ENCODE data around the gene MYO5A.

Gene MYO5A

DNA sequence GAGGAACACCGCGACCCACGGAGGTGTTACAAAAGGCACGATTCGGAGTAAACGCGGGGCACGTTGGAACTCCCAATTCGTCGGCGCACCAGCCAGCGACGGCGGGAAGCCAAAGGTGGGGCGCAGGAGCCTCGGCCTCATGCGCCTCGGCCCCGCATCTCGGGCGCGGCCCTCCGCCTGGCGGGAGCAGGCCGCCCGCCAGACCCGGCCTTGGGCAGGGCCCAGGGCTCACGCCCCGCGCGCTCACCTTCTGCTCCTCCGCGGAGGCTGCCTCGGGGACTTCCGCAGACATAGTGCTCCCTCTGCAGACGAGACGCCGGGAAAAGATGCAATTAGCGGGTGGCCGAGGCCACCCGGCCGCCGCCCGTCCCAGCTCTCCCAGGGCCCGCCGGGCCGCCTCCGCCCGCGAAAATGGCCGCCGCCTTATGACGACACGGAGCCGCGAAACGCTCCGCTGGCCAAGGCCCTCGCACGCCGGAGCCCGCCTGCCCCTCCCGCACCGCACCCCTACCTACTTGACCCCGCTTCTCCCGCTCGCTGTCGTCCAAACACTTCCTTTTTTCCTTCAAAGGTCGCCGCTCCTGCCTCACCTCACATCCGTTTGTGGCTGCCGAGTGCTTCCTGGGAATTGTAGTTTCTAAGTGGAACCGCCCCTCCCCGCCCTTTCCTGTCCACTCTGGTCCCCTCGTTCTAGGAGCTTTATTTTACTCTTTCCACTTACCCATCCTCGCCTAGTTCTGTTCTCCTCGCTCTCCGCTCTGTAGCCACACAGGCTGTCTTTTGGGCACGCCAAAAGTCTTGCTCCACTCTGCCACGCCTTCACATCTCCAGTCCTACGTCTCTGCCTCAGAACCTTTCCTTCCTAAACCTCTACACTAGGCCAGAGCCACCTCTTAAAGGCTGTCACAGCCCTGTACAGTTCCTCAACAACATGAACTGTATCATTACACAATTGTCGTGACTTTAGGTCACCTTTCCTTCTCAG is 40.2 kb upstream of the MYO5A start, which contains the start of gene ARPP19 (continued):
- TF ChIP-seq ZEB2 (tag by site-specific recombination; IDR thresholded peaks at IDR 0.05) (peak; percentile 94), ZNF138 (tag by site-specific recombination; IDR thresholded peaks at IDR 0.05; ENCODE audit: borderline replicate concordance) (no peak), SCRT2 (tag by site-specific recombination; IDR thresholded peaks at IDR 0.05) (no peak), ZNF560 (tag by site-specific recombination; IDR thresholded peaks at IDR 0.05; ENCODE audit: borderline replicate concordance) (no peak), KLF16 (tag by site-specific recombination; IDR thresholded peaks at IDR 0.05) (peak; percentile 39; the same call in 1 of the 2 replicates), ZNF146 (tag by site-specific recombination; IDR thresholded peaks at IDR 0.05) (peak; percentile 14; the same call in 1 of the 2 replicates), ZNF169 (tag by site-specific recombination; IDR thresholded peaks at IDR 0.05) (no peak), ZNF366 (tag by site-specific recombination; conservative IDR thresholded peaks at IDR 0.05) (peak; percentile 92), HOXA7 (CRISPR knock-in tag; IDR thresholded peaks at IDR 0.05; ENCODE audit: borderline replicate concordance) (no peak), KLF7 (tag by site-specific recombination; IDR thresholded peaks at IDR 0.05; ENCODE audit: borderline replicate concordance) (peak; percentile 88), IKZF3 (tag by site-specific recombination; IDR thresholded peaks at IDR 0.05) (peak; percentile 72), ZNF548 (tag by site-specific recombination; IDR thresholded peaks at IDR 0.05) (no peak), ZNF416 (tag by site-specific recombination; IDR thresholded peaks at IDR 0.05) (no peak), ZNF157 (tag by site-specific recombination; IDR thresholded peaks at IDR 0.05) (no peak), PRDM4 (tag by site-specific recombination; IDR thresholded peaks at IDR 0.05) (peak; percentile 57; the same call in 1 of the 2 replicates), ZNF324 (tag by site-specific recombination; IDR thresholded peaks at IDR 0.05) (peak; percentile 58; the same call in 1 of the 2 replicates), ZNF354C (tag by site-specific recombination; IDR thresholded peaks at IDR 0.05; ENCODE audit: borderline replicate concordance, low read depth) (no peak), MYNN (tag by site-specific recombination; IDR thresholded peaks at IDR 0.05; ENCODE audit: borderline replicate concordance) (no peak), PATZ1 (tag by site-specific recombination; IDR thresholded peaks at IDR 0.05) (peak; percentile 97), ZNF202 (tag by site-specific recombination; IDR thresholded peaks at IDR 0.05; ENCODE audit: borderline replicate concordance) (no peak), FEZF1 (tag by site-specific recombination; IDR thresholded peaks at IDR 0.05) (peak; percentile 31; the same call in 1 of the 2 replicates), MZF1 (tag by site-specific recombination; IDR thresholded peaks at IDR 0.05; ENCODE audit: borderline replicate concordance) (no peak), ZXDB (tag by site-specific recombination; IDR thresholded peaks at IDR 0.05) (peak; percentile 89), ZBTB20 (tag by site-specific recombination; IDR thresholded peaks at IDR 0.05) (peak; percentile 84), GLIS2 (tag by site-specific recombination; IDR thresholded peaks at IDR 0.05) (peak; percentile 78), PBX3 (CRISPR knock-in tag; IDR thresholded peaks at IDR 0.05) (no peak)
- TF ChIP-seq, protein P1, sequence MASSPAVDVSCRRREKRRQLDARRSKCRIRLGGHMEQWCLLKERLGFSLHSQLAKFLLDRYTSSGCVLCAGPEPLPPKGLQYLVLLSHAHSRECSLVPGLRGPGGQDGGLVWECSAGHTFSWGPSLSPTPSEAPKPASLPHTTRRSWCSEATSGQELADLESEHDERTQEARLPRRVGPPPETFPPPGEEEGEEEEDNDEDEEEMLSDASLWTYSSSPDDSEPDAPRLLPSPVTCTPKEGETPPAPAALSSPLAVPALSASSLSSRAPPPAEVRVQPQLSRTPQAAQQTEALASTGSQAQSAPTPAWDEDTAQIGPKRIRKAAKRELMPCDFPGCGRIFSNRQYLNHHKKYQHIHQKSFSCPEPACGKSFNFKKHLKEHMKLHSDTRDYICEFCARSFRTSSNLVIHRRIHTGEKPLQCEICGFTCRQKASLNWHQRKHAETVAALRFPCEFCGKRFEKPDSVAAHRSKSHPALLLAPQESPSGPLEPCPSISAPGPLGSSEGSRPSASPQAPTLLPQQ (tag by site-specific recombination; IDR thresholded peaks at IDR 0.05), result peak; percentile 84
- TF ChIP-seq, protein P2, sequence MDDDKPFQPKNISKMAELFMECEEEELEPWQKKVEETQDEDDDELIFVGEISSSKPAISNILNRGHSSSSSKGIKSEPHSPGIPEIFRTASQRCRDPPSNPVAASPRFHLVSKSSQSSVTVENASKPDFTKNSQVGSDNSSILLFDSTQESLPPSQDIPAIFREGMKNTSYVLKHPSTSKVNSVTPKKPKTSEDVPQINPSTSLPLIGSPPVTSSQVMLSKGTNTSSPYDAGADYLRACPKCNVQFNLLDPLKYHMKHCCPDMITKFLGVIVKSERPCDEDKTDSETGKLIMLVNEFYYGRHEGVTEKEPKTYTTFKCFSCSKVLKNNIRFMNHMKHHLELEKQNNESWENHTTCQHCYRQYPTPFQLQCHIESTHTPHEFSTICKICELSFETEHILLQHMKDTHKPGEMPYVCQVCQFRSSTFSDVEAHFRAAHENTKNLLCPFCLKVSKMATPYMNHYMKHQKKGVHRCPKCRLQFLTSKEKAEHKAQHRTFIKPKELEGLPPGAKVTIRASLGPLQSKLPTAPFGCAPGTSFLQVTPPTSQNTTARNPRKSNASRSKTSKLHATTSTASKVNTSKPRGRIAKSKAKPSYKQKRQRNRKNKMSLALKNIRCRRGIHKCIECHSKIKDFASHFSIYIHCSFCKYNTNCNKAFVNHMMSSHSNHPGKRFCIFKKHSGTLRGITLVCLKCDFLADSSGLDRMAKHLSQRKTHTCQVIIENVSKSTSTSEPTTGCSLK (tag by site-specific recombination; IDR thresholded peaks at IDR 0.05), result no peak

Measured in HEK293 (cell line).